Right cardiac atrium (tissue), 5 donors: ENCODE measurements around the gene CBLB. TPM values are rescaled to one million over a fixed set of nuclear protein-coding genes. Genes with fewer than 3 reads are reported as not detected.

Experiments
- ATAC-seq, 2 donors: fragments of 200-7000 bp; cut with Tn5 transposase; one replicate each; pipeline versions ENCODE4 v1.8.0 to v1.9.1; 2020; ENCODE audit warnings: moderate library complexity in 2 of 2, mild to moderate bottlenecking in 1 of 2
- DNase-seq, 3 donors: peaks; one replicate each; pipeline ENCODE4 v3.0.0-alpha.2; 2020
- H3K27ac ChIP-seq: one replicate; pipeline ENCODE4 v1.5.1; 2013; ENCODE audit warnings: mild to moderate bottlenecking, low read length, control low read depth, moderate library complexity
- H3K27me3 ChIP-seq: one replicate; pipeline ENCODE4 v1.6.1; 2013; ENCODE audit not compliant: control insufficient read depth, insufficient read depth
- H3K4me1 ChIP-seq: one replicate; pipeline ENCODE4 v1.6.1; 2013; ENCODE audit warnings: low read length; ENCODE audit not compliant: control insufficient read depth, insufficient read depth
- H3K4me3 ChIP-seq: one replicate; pipeline ENCODE4 v1.5.1; 2013; ENCODE audit warnings: low read length, control low read depth
- H3K9me3 ChIP-seq: one replicate; pipeline ENCODE4 v1.6.1; 2013; ENCODE audit warnings: low read length; ENCODE audit not compliant: control insufficient read depth
- WGBS: extraction: QIAGEN DNeasy Blood & Tissue Kit; methylation state at CpG from one replicate; pipeline ENCODE4 v1.1.7; 2013; 5-methylcytosine and 5-hydroxymethylcytosine counted together
- intact Hi-C, 4 donors: fragments of 100-400 bp; cut with DNase I; formaldehyde crosslinking; loops; one replicate each; pipeline versions ENCODE4 v1.11.0 to v1.14.0; 2022 to 2023
- polyA plus RNA-seq: library from polyadenylated mRNA; stranded (reverse); fragments of 200-250 nt; gene quantifications from one replicate; pipeline ENCODE4 v1.2.3, GENCODE V29; 2013
- total RNA-seq, 4 donors: library from RNA; stranded (reverse); fragmentation: NEBNext Ultra II Directional; extraction: Animal tissue kit (Norgen Biotek cat#: 25700); gene quantifications; one replicate each; pipeline ENCODE4 v1.2.1, GENCODE V29; 2021
- donor health status: healthy with polysubstance abuse.
- donor health status: DM: no; HTN: yes; CAD: no.
- donor health status: DM: no; HTN: no; CAD: no.
- donor health status: DM: no; HTN: yes; CAD: no; lungs with severe emphysema.
- donor health status: DM: yes; HTN: yes; CAD: no.

The CBLB gene
- total and polyA plus RNA-seq, 5 donors, result 18.0 to 45.0 (median 43.0) TPM

GRCh38 chr3:105876780-105877327 is 8.0 kb upstream of the CBLB start:
- DNase-seq (no peak), ATAC-seq (peak in 1 of 2 donors; percentile 45)
- intact Hi-C loops, result loop anchor here in 1 of 4 donors (10.0 kb wide), 1 partner anchor 128 kb away; no protein-coding TSS in a partner anchor
- no peaks in the 10 kb centered on the region for H3K4me1 ChIP-seq
- no peak overlapping the region for H3K4me3 ChIP-seq
- no peaks in the 10 kb centered on the region for H3K27me3 ChIP-seq
- WGBS, result 56% methylated on average over 2 of the region's 2 CpGs
- no peaks in the 10 kb centered on the region for H3K9me3 ChIP-seq
- no peak overlapping the region for H3K27ac ChIP-seq

- Histone ChIP-seq H3K9me3 (no peaks in the 10 kb centered on the region), H3K27ac (peak overlapping the region; percentile 54), H3K27me3 (no peaks in the 10 kb centered on the region), H3K4me1 (no peaks in the 10 kb centered on the region), H3K4me3 (peak overlapping the region; percentile 64)
- WGBS, result 31% methylated on average over 6 of the region's 6 CpGs
- intact Hi-C loops, result loop anchor here in 3 of 4 donors (10.0 kb wide), 4 partner anchors 135 to 185 kb away; no protein-coding TSS in a partner anchor
- ATAC-seq, result no peak
- DNase-seq, result no peak
These were observed 1.3 kb upstream of the CBLB start for GRCh38 chr3:105869861-105870755.

DNA sequence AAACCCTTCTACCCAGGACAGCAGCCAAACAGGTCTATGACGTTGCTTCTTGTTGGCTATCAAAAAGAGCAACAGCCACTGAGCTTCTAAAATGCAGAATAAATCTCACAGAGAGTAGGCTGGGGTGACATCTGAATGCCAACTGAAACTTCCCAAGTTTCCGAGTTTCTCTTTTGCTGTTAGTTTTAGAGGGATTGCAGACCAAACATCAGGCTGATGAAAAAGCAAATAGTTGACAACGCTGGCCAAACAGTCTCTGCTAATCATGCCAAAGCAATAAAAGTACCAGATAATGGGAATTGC is 670 bp upstream of the CBLB start:
- WGBS, result 0% methylated on average over 3 of the region's 3 CpGs
- no peaks in the 10 kb centered on the region for H3K9me3 ChIP-seq
- ATAC-seq (no peak), DNase-seq (no peak)
- peak overlapping the region; percentile 64 for H3K4me3 ChIP-seq
- no peaks in the 10 kb centered on the region for H3K4me1 ChIP-seq
- H3K27me3 ChIP-seq, result no peaks in the 10 kb centered on the region
- H3K27ac ChIP-seq, result peak overlapping the region; percentile 54
- intact Hi-C loops, result loop anchor here in 3 of 4 donors (10.0 kb wide), 3 partner anchors 155 to 185 kb away; no protein-coding TSS in a partner anchor

DNA sequence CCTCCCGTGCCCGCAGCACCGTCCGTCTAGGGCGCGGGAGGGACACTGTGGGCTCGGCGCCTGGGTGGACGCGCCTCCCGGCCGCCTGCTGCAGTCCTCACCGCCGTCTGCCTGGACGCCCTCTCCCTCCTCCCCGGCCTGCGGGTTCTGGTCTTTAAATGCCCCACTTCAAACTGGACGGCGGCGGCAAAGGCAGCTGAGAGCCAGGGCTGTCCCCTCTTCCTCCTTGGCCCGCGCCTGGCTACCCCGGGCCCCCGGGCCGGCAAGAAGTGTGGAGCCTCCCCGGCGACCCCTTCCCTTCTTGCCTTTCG is 426 bp downstream of the CBLB start:
- DNase-seq, result peak; percentile 66 to 86 (median 86)
- H3K27me3 ChIP-seq, result no peaks in the 10 kb centered on the region
- no peaks in the 10 kb centered on the region for H3K9me3 ChIP-seq
- intact Hi-C loops, result loop anchor here in 3 of 4 donors (10.0 kb wide), 3 partner anchors 154 to 184 kb away; no protein-coding TSS in a partner anchor
- WGBS, result under 1% methylated on average over 28 of the region's 28 CpGs
- peak; percentile 72 to 74 for ATAC-seq
- H3K4me3 ChIP-seq, result peak overlapping the region; percentile 64
- H3K4me1 ChIP-seq, result no peaks in the 10 kb centered on the region
- H3K27ac ChIP-seq, result peak overlapping the region; percentile 84

DNA sequence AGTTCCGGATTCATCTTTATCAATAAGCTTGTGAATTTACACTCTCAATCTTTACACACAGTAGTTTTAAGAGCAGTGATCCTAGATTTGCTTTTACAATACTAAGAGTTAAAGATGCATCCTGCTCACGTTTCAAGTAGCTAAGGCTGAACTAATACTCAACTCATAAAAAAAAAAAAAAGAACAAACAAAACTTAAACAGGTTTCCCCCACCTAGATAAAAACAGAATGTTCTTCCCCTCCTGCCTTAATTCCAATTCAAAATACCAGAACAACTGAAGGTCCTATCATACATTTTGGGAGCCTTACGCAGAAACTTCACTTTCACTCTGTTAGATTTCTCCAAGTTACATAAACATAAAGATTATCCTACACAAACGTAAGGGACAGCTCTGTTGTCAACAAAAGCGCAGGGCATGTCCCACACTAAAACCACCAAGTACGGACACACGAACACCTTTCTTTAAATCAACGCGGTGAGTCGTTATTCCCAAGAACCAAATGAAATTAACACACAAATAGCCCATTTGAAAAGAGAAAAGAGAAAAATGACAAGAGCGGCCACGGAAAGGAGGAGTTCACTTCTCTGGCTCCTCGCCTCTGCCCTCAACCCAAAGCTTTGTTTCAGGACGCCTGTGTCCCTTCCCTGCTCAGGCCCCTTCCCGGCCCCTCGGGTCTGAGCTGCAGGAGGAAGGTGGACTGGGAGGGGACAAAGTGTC is 941 bp downstream of the CBLB start:
- no peaks in the 10 kb centered on the region for H3K9me3 ChIP-seq
- no peaks in the 10 kb centered on the region for H3K4me1 ChIP-seq
- DNase-seq (no peak), ATAC-seq (no peak)
- WGBS, result 1% methylated on average over 16 of the region's 16 CpGs
- peak overlapping the region; percentile 84 for H3K27ac ChIP-seq
- H3K27me3 ChIP-seq, result no peaks in the 10 kb centered on the region
- peak overlapping the region; percentile 64 for H3K4me3 ChIP-seq
- intact Hi-C loops, result loop anchor here in 3 of 4 donors (10.0 kb wide), 3 partner anchors 153 to 183 kb away; no protein-coding TSS in a partner anchor

- DNase-seq (peak in 2 of 3 donors; percentile 15 to 50), ATAC-seq (no peak)
- Histone ChIP-seq H3K4me3 (peak overlapping the region; percentile 64), H3K27me3 (no peaks in the 10 kb centered on the region), H3K9me3 (no peaks in the 10 kb centered on the region), H3K4me1 (no peaks in the 10 kb centered on the region), H3K27ac (peak overlapping the region; percentile 94)
- intact Hi-C loops, result loop anchor here in 3 of 4 donors (10.0 kb wide), 3 partner anchors 152 to 182 kb away; no protein-coding TSS in a partner anchor
- 21% methylated on average over 9 of the region's 9 CpGs for WGBS
These were observed 1.9 kb downstream of the CBLB start for GRCh38 chr3:105866656-105867653.

GRCh38 chr3:105865867-105866350 is 2.9 kb downstream of the CBLB start:
- no peaks in the 10 kb centered on the region for H3K27me3 ChIP-seq
- 41% methylated on average over 1 of the region's 1 CpG for WGBS
- H3K4me3 ChIP-seq, result peak overlapping the region; percentile 64
- no peaks in the 10 kb centered on the region for H3K9me3 ChIP-seq
- H3K4me1 ChIP-seq, result no peaks in the 10 kb centered on the region
- intact Hi-C loops, result loop anchor here in 3 of 4 donors (10.0 kb wide), 3 partner anchors 151 to 181 kb away; no protein-coding TSS in a partner anchor
- ATAC-seq, result no peak
- no peak for DNase-seq
- no peak overlapping the region for H3K27ac ChIP-seq

GRCh38 chr3:105865016-105865623 is 3.7 kb downstream of the CBLB start:
- H3K4me3 ChIP-seq, result peak overlapping the region; percentile 64
- H3K4me1 ChIP-seq, result no peaks in the 10 kb centered on the region
- no peak for DNase-seq
- WGBS, result 45% methylated on average over 1 of the region's 1 CpG
- no peaks in the 10 kb centered on the region for H3K9me3 ChIP-seq
- intact Hi-C loops, result loop anchor here in 3 of 4 donors (10.0 kb wide), 3 partner anchors 150 to 180 kb away; no protein-coding TSS in a partner anchor
- ATAC-seq, result no peak
- no peaks in the 10 kb centered on the region for H3K27me3 ChIP-seq
- H3K27ac ChIP-seq, result no peak overlapping the region

GRCh38 chr3:105864212-105864611 is 4.6 kb downstream of the CBLB start:
- WGBS, result 74% methylated on average over 4 of the region's 4 CpGs
- intact Hi-C loops, result loop anchor here in 3 of 4 donors (10.0 kb wide), 3 partner anchors 149 to 179 kb away; no protein-coding TSS in a partner anchor
- H3K9me3 ChIP-seq, result no peaks in the 10 kb centered on the region
- H3K27me3 ChIP-seq, result no peaks in the 10 kb centered on the region
- no peak for DNase-seq
- peak overlapping the region; percentile 20 for H3K4me3 ChIP-seq
- H3K4me1 ChIP-seq, result no peaks in the 10 kb centered on the region
- no peak overlapping the region for H3K27ac ChIP-seq
- no peak for ATAC-seq
